GM12874 (cell line): ENCODE measurements around the gene TANGO6.

Source experiments
- TF ChIP-seq, protein P1 (sequence below): IDR thresholded peaks from 2 replicates; pipeline ENCODE4 v1.5.1; 2011; ENCODE audit warnings: low read depth, mild to moderate bottlenecking, control low read depth, low read length, moderate library complexity; ENCODE audit not compliant: insufficient read depth

The TANGO6 gene

DNA sequence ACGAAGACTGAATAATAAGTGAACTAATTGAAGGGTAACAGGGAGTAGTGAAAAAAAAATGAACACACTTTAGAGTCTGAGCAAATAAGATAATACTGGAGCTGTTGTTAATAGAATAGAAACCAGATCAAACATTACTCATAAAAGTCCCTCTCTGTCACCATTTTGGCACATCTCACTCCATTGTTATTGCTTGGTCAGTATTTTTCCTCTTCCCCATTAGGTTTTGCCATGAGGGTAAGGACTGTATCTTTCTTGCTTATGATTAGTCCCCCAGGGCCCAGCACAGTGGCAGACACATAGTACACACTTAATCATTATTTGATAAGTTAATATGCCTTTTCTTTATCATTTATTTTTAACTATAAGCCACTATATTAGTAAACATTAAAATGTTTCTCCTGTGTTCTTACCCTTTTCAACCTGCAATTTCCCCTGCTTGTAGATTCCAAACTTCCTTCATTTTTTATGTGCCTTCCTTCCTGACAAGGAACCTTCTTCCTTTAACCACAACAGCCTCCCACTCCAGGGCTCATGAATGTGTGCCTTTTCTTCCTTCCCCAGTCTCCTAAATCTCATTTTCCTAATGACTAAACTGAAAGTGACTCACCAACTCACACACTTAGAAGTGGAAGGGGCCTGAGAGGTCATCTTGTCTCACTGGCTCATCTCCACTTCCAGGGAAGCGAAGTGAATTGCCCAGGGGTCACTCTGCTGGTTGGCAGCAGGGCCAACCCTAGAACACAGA lies 173.9 kb downstream of the TANGO6 start:
- TF ChIP-seq, protein P1, sequence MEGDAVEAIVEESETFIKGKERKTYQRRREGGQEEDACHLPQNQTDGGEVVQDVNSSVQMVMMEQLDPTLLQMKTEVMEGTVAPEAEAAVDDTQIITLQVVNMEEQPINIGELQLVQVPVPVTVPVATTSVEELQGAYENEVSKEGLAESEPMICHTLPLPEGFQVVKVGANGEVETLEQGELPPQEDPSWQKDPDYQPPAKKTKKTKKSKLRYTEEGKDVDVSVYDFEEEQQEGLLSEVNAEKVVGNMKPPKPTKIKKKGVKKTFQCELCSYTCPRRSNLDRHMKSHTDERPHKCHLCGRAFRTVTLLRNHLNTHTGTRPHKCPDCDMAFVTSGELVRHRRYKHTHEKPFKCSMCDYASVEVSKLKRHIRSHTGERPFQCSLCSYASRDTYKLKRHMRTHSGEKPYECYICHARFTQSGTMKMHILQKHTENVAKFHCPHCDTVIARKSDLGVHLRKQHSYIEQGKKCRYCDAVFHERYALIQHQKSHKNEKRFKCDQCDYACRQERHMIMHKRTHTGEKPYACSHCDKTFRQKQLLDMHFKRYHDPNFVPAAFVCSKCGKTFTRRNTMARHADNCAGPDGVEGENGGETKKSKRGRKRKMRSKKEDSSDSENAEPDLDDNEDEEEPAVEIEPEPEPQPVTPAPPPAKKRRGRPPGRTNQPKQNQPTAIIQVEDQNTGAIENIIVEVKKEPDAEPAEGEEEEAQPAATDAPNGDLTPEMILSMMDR, result no peak

DNA sequence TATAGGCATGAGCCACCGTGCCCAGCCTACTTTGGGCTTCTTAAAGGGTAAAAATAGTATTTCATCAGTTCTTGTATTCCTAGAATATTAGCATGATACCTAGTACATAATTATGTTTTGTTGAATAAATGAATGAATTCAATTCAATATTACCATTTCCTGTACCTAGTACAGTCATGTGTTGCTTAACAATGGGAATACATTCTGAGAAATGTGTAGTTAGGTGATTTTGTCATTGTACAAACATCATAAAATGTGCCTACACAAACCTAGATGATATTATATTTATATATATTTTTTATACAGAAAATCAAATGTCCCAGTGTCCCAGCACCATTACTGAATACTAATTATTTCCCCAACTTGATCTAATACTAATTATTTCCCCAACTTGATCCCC lies 176.5 kb downstream of the TANGO6 start:
- TF ChIP-seq, protein P1, result no peak

DNA sequence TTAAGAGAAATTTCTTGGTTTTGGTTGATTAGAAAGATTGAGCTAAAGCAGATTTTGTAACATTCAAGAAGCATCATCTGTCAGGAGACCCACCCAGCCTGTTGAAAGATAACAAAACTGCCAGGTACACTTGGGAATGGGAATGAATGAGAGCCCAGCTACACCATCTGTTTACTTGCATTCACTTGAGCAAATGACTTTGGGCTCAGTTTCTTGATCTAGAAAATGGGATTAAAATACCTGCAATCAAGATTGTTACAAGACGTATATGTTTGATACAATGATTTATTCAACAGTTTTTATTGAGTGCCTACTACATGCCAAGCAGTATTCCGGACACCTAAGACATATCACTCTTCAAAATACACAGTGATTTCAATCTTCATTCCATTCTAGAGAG lies 185.8 kb downstream of the TANGO6 start:
- TF ChIP-seq, protein P1, result no peak

DNA sequence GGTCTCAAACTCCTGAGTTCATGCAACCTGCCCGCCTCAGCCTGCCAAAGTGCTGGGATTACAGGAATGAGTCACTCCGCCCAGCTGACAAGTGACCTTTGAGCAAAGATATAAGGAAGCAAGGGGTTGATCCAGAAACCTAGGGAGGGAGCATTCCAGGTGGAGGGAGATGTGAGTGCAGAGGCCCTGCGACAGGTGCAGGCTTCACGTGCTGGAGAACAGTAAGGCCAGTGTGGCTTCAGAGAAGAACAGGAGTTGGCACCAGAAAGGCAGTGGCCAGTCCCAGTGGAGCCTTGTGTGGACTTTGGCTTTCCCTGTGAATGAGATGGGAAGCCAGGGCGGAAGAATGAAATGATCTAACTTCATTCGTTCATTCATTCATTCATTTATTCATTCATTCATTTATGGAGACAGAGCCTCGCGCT lies 188.6 kb downstream of the TANGO6 start:
- TF ChIP-seq, protein P1, result no peak

DNA sequence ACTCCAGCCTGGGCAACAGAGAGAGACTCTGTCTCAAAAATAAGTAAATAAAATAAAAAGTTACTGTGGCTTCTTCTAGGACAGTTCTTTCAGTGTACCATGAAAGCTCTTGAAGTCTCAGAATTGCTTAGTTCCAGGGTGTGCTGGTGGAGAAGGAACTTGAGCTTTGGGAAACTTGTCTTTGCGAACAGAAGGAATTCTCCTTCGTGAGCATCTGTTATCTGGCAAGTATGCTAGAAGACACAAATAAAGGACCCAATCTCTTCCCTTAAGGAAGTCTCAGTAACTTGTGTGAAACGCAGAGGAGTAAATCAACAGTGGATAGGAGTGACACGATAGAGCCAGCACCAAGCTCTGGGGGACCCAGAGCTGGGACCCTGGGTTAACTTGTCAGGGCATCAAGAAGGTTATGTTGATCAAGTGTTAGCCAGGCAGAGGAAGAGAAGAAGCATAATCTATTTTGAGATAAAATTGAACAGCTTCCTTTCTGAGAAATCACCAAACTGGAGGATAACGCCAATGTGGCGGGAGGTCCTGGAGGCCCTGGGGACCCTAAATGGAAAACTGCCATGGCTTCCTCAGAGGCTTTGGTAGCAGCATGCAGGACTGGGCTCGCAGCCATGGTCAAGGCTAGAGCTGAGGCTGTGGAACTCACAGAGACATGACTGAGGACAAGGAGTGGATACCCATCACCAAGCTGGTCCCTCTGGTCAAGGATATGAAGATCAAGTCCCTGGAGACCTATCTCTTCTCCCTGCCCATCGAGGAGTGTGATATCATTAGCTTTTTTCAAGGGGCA lies 190.0 kb downstream of the TANGO6 start:
- TF ChIP-seq, protein P1, result no peak

DNA sequence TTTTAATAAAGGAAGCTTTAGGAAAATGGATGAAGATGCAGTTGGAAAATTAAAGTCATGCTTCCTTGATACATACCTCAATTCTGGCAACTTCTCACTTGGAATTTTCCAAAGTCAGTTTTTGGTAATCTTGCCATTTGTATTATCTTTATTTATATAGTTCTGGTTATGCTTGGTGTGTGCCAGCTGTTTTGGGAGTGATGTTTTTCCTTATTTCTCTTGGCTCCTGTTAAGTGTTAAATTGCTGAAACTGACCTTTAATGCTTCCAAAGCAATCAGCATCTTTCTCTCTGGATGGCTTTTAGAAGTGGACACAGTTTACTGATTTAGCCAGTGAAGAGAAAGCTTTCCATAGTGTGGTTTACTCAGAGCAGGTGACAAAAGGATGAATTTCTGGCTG lies 192.0 kb downstream of the TANGO6 start:
- TF ChIP-seq, protein P1, result no peak

DNA sequence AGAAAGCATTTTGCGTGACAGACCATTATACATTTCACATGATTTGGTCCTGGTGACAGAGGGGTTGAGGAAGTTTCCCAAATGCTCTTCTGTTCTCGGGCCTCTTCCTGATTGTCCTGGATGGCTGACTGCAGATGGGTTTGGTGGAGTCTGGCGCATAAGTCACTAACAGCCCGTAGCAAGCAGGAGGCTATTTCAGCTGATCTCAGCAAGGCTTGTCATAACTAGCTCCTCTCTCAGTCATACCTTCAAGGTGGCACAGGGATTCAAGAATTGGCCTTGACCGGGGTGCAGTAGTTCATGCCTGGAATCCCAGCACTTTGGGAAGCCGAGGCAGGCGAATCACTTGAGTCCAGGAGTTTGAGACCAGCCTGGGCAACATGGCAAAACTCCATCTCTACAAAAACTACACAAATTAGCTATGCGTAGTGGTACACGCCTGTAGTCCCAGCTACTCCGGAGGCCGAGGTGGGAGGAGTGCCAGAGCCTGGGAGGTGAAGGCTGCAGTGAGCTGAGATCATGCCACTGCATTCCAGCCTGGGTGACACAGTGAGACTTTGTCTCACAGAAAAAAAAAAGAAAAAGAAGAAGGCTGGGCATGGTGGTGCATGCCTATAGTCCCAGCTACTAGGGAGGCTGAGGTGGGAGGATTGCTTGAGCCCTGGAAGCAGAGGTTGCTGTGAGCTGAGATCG lies 193.2 kb downstream of the TANGO6 start:
- TF ChIP-seq, protein P1, result no peak
